C4-2B (cell line): ENCODE data around the gene TMUB2.

Experiments
- CTCF ChIP-seq: fragments of 450-650 bp; conservative IDR thresholded peaks from 2 replicates; pipeline ENCODE4 v1.5.1; 2017; ENCODE audit warnings: mild to moderate bottlenecking
- ZFX ChIP-seq: fragments of 450-650 bp; IDR thresholded peaks from 2 replicates; pipeline ENCODE4 v1.6.1; 2017

- no peak for TF ChIP-seq CTCF
- no peak; the same call in 1 of the 2 replicates for TF ChIP-seq ZFX
These were observed 35.5 kb downstream of the TMUB2 start for GRCh38 chr17:44222112-44222869.
